ENCODE measurements around the gene DCAF8.
A peak's percentile ranks its signal among the peaks of the same experiment; 100 is the strongest.

Gene DCAF8

GRCh38 chr1:160227561-160227960, 34.8 kb downstream of the DCAF8 start:
- TF ChIP-seq CTCF (IDR thresholded peaks at IDR 0.05; ENCODE audit: insufficient read depth, low read depth, low read length, missing control alignments): no peak
- DNase-seq (ENCODE audit: low read depth): no peak
- no peak overlapping the region for H3K4me3 ChIP-seq (ENCODE audit: low read length)

GRCh38 chr1:160227034-160227433, 35.3 kb downstream of the DCAF8 start:
- no peak for TF ChIP-seq CTCF (IDR thresholded peaks at IDR 0.05; ENCODE audit: insufficient read depth, low read depth, low read length, missing control alignments)

GRCh38 chr1:160226623-160227022, 35.7 kb downstream of the DCAF8 start:
- no peak for DNase-seq (ENCODE audit: low read depth)
- no peak for TF ChIP-seq CTCF (IDR thresholded peaks at IDR 0.05; ENCODE audit: insufficient read depth, low read depth, low read length, missing control alignments)

More at GRCh38 chr1:160227034-160227433, 35.3 kb downstream of the DCAF8 start:
- no peak overlapping the region for H3K4me3 ChIP-seq (ENCODE audit: low read length)
- no peak for DNase-seq (ENCODE audit: low read depth)

GRCh38 chr1:160225345-160225744, 37.0 kb downstream of the DCAF8 start:
- no peak overlapping the region for H3K4me3 ChIP-seq (ENCODE audit: low read length)
- DNase-seq (ENCODE audit: low read depth): peak; percentile 52
- TF ChIP-seq CTCF (IDR thresholded peaks at IDR 0.05; ENCODE audit: insufficient read depth, low read depth, low read length, missing control alignments): no peak

More at GRCh38 chr1:160226623-160227022, 35.7 kb downstream of the DCAF8 start:
- no peak overlapping the region for H3K4me3 ChIP-seq (ENCODE audit: low read length)

GRCh38 chr1:160224606-160225005, 37.7 kb downstream of the DCAF8 start:
- no peak overlapping the region for H3K4me3 ChIP-seq (ENCODE audit: low read length)
- TF ChIP-seq CTCF (IDR thresholded peaks at IDR 0.05; ENCODE audit: insufficient read depth, low read depth, low read length, missing control alignments): no peak
- peak; percentile 68 for DNase-seq (ENCODE audit: low read depth)

GRCh38 chr1:160222546-160222945, 39.8 kb downstream of the DCAF8 start:
- no peak for DNase-seq (ENCODE audit: low read depth)
- no peak overlapping the region for H3K4me3 ChIP-seq (ENCODE audit: low read length)
- TF ChIP-seq CTCF (IDR thresholded peaks at IDR 0.05; ENCODE audit: insufficient read depth, low read depth, low read length, missing control alignments): no peak

- DNase-seq (ENCODE audit: low read depth): no peak
- H3K4me3 ChIP-seq (ENCODE audit: low read length): no peak overlapping the region
- no peak for TF ChIP-seq CTCF (IDR thresholded peaks at IDR 0.05; ENCODE audit: insufficient read depth, low read depth, low read length, missing control alignments)
Observed at GRCh38 chr1:160221089-160221488, 41.3 kb downstream of the DCAF8 start.
